ENCODE results near the gene DENND1A. TPM values are rescaled to one million over a fixed set of nuclear protein-coding genes. Genes with fewer than 3 reads are reported as not detected.

DENND1A gene
- total RNA-seq, 1 experiment from 2014 or later = 29.7 TPM

- no peaks in the 10 kb centered on the region for H3K36me3 ChIP-seq (ENCODE audit: low read depth, low read length)
- BruUV-seq (replicated peaks) = no TSS peak
Measured at GRCh38 chr9:123453831-123454321, 476.1 kb downstream of the DENND1A start.

GRCh38 chr9:123453076-123453667 lies 476.8 kb downstream of the DENND1A start:
- ATAC-seq = no peak

More at GRCh38 chr9:123453831-123454321, 476.1 kb downstream of the DENND1A start:
- ATAC-seq = no peak
- H3K9me3 ChIP-seq (ENCODE audit: low read length) = no peaks in the 10 kb centered on the region
- H3K79me2 ChIP-seq (ENCODE audit: low read length) = no peaks in the 10 kb centered on the region
- ChIA-PET CTCF (no interaction called here), POLR2A (ENCODE audit: unreplicated experiment) (no interaction called here)
- H3F3A ChIP-seq (ENCODE audit: low read length, unreplicated experiment) = no peaks in the 10 kb centered on the region
- DNase-seq = no peak
- no peak for TF ChIP-seq EZH2phosphoT487 (IDR thresholded peaks at IDR 0.05; ENCODE audit: borderline replicate concordance, low read length)
- TF ChIP-seq EZH2 (IDR thresholded peaks at IDR 0.05; ENCODE audit: low read length, unreplicated experiment) = no peak
- no peak for TF ChIP-seq CTCF (conservative IDR thresholded peaks at IDR 0.05; ENCODE audit: low read depth, low read length)
- H3K4me1 ChIP-seq (ENCODE audit: insufficient read depth, low read length) = no peaks in the 10 kb centered on the region
- H3K27me3 ChIP-seq (ENCODE audit: low read length) = no peaks in the 10 kb centered on the region
- no peaks in the 10 kb centered on the region for H3K9me2 ChIP-seq (replicated peaks; ENCODE audit: low read length)
- no peak overlapping the region for H3K9ac ChIP-seq (ENCODE audit: low read length)
- H3K4me3 ChIP-seq (ENCODE audit: low read length) = no peak overlapping the region
- no peak overlapping the region for H3K27ac ChIP-seq (ENCODE audit: low read length)
- no peak overlapping the region for H3K4me2 ChIP-seq (ENCODE audit: low read length)
- intact Hi-C loops (cut with micrococcal nuclease) = no loop called here
- H2AFZ ChIP-seq (ENCODE audit: low read length) = no peak overlapping the region
- no peaks in the 10 kb centered on the region for H4K20me1 ChIP-seq (ENCODE audit: low read length)

More at GRCh38 chr9:123453076-123453667, 476.8 kb downstream of the DENND1A start:
- no peak overlapping the region for H3K9ac ChIP-seq (ENCODE audit: low read length)
- H3K9me3 ChIP-seq (ENCODE audit: low read length) = no peaks in the 10 kb centered on the region
- H3K27ac ChIP-seq (ENCODE audit: low read length) = no peak overlapping the region
- no peaks in the 10 kb centered on the region for H3K9me2 ChIP-seq (replicated peaks; ENCODE audit: low read length)
- H3K4me1 ChIP-seq (ENCODE audit: insufficient read depth, low read length) = no peaks in the 10 kb centered on the region
- no peak overlapping the region for H3K4me2 ChIP-seq (ENCODE audit: low read length)
- no peaks in the 10 kb centered on the region for H3F3A ChIP-seq (ENCODE audit: low read length, unreplicated experiment)
- ChIA-PET POLR2A (ENCODE audit: unreplicated experiment) (no interaction called here), CTCF (no interaction called here)
- no peak for DNase-seq
- no peaks in the 10 kb centered on the region for H3K27me3 ChIP-seq (ENCODE audit: low read length)
- no peaks in the 10 kb centered on the region for H4K20me1 ChIP-seq (ENCODE audit: low read length)
- H3K36me3 ChIP-seq (ENCODE audit: low read depth, low read length) = no peaks in the 10 kb centered on the region
- TF ChIP-seq CTCF (conservative IDR thresholded peaks at IDR 0.05; ENCODE audit: low read depth, low read length) (no peak), EZH2 (IDR thresholded peaks at IDR 0.05; ENCODE audit: low read length, unreplicated experiment) (no peak), EZH2phosphoT487 (IDR thresholded peaks at IDR 0.05; ENCODE audit: borderline replicate concordance, low read length) (no peak)
- intact Hi-C loops (cut with micrococcal nuclease) = no loop called here
- H2AFZ ChIP-seq (ENCODE audit: low read length) = no peak overlapping the region
- H3K4me3 ChIP-seq (ENCODE audit: low read length) = no peak overlapping the region
- H3K79me2 ChIP-seq (ENCODE audit: low read length) = no peaks in the 10 kb centered on the region
- no TSS peak for BruUV-seq (replicated peaks)

Data from PC-3 (cell line).